ENCODE measurements around the gene AGL. TPM values are rescaled to one million over a fixed set of nuclear protein-coding genes. Genes with fewer than 3 reads are reported as not detected.

AGL gene
- total and polyA plus RNA-seq, 2 of the 8 experiments (the other 6 are each of a cell fraction or from before 2014, with no cell fraction given): 2.7 to 19.2 TPM

DNA sequence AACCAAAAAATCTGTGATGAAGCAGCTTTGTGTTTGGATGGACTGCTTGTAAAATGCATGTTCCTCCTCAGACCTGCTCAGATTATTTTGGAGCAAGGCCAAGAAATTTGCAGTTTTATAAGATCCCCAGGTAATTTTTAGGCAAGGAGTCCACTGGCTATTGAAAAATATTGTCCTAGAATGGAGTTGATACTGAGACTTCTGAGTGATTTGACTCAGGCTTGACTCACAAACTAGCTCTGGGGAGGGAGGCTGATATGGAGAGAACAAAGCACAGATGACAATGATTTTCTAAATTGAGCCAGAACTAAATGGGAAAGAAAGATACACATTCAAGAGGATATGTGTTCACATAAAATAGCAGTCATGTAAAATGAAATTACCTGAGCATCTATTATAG, 36.7 kb downstream of the AGL start:
- Histone ChIP-seq H3K79me2 (ENCODE audit: control insufficient read depth in 1 of 2, insufficient read depth in 2 of 2, low read length in 2 of 2) (no peaks in the 10 kb centered on the region), H4K5ac (ENCODE audit: insufficient read length, low read depth, low read length) (no peak overlapping the region), H3K4me1 (replicated peaks in 1 of 4; ENCODE audit: control insufficient read depth in 3 of 4, insufficient read depth in 4 of 4, low read length in 3 of 4) (no peaks in the 10 kb centered on the region), H3K9ac (replicated peaks in 1 of 4; ENCODE audit: extremely low read depth in 1 of 4, low read depth in 3 of 4, low read length in 3 of 4) (no peak overlapping the region), H3K18ac (ENCODE audit: extremely low read depth, low read length) (no peak overlapping the region), H2BK20ac (ENCODE audit: low read length) (no peak overlapping the region), H3K27me3 (replicated peaks in 1 of 4; ENCODE audit: control insufficient read depth in 3 of 4, extremely low read depth in 1 of 4, insufficient read depth in 3 of 4, low read length in 3 of 4) (peaks cover 0 to 1% (median 0%) of the 10 kb centered on the region in 4 experiments; a peak in 1 of 7 replicates), H2AK5ac (ENCODE audit: low read depth, low read length) (no peak overlapping the region), H2BK120ac (replicated peaks; ENCODE audit: low read depth, low read length) (no peak overlapping the region), H4K91ac (replicated peaks; ENCODE audit: insufficient read length, low read length) (no peak overlapping the region), H3K23me2 (ENCODE audit: low read depth, low read length) (no peaks in the 10 kb centered on the region), H3K4me3 (ENCODE audit: extremely low read depth in 1 of 4, insufficient read depth in 2 of 4, low read depth in 3 of 4, low read length in 4 of 4) (no peak overlapping the region), H3K14ac (ENCODE audit: insufficient read length) (no peak overlapping the region), H4K20me1 (replicated peaks in 1 of 2; ENCODE audit: control insufficient read depth in 1 of 2, insufficient read depth in 2 of 2, low read length in 2 of 2) (no peaks in the 10 kb centered on the region), H2BK15ac (ENCODE audit: low read length) (no peak overlapping the region), H4K8ac (ENCODE audit: extremely low read depth, insufficient read depth, low read length) (no peak overlapping the region), H3K4me2 (ENCODE audit: insufficient read depth in 1 of 2, low read depth in 2 of 2, low read length in 2 of 2) (no peak overlapping the region), H2BK5ac (ENCODE audit: low read depth, low read length) (no peak overlapping the region), H3K27ac (ENCODE audit: low read depth, low read length) (no peak overlapping the region), H3K4ac (replicated peaks; ENCODE audit: insufficient read length, low read depth, low read length) (no peak overlapping the region), H3K23ac (ENCODE audit: insufficient read length) (no peak overlapping the region), H3K79me1 (ENCODE audit: low read depth, low read length) (no peaks in the 10 kb centered on the region), H2AFZ (ENCODE audit: low read length) (no peak overlapping the region), H2BK12ac (ENCODE audit: low read depth, low read length) (no peak overlapping the region), H3K9me3 (ENCODE audit: insufficient read depth in 2 of 2, low read depth in 1 of 2, low read length in 1 of 2) (peaks cover 6 to 7% of the 10 kb centered on the region in 2 experiments; a peak in 2 of 4 replicates), H3K56ac (replicated peaks; ENCODE audit: insufficient read length, low read depth, low read length) (no peak overlapping the region), H3K36me3 (ENCODE audit: control insufficient read depth in 2 of 4, insufficient read depth in 4 of 4, low read length in 3 of 4) (peaks cover 0 to 35% (median 9%) of the 10 kb centered on the region in 4 experiments; a peak in 4 of 8 replicates)
- POLR2A ChIA-PET (ENCODE audit: partially characterized antibody): interaction anchor here (0.7 kb wide), 1 partner anchor 56 kb away, joined by 4 read pairs; no protein-coding TSS in a partner anchor
- CTCF ChIA-PET (ENCODE audit: partially characterized antibody): interaction anchor here (1.2 kb wide), 1 partner anchor 10 kb away, joined by 4 read pairs; no protein-coding TSS in a partner anchor
- TF ChIP-seq BRCA1 (IDR thresholded peaks at IDR 0.05; ENCODE audit: low read depth, low read length) (no peak), HDAC6 (IDR thresholded peaks at IDR 0.05; ENCODE audit: low read depth, low read length) (no peak), SP1 (IDR thresholded peaks at IDR 0.05; ENCODE audit: low read depth, low read length) (no peak), KDM4A (IDR thresholded peaks at IDR 0.05; ENCODE audit: low read depth, low read length, severe bottlenecking) (no peak), SIN3A (conservative IDR thresholded peaks at IDR 0.05 in 1 of 2, IDR thresholded peaks at IDR 0.05 in 1 of 2; ENCODE audit: low read depth in 1 of 2, low read length in 2 of 2) (no peak), BACH1 (IDR thresholded peaks at IDR 0.05; ENCODE audit: low read length) (no peak), SUZ12 (IDR thresholded peaks at IDR 0.05; ENCODE audit: low read length) (no peak), SIX5 (IDR thresholded peaks at IDR 0.05; ENCODE audit: low read depth, low read length) (no peak), KDM1A (IDR thresholded peaks at IDR 0.05; ENCODE audit: borderline replicate concordance, low read length) (no peak), JUN (IDR thresholded peaks at IDR 0.05; ENCODE audit: low read depth, low read length) (no peak)
- TF ChIP-seq, protein P1, sequence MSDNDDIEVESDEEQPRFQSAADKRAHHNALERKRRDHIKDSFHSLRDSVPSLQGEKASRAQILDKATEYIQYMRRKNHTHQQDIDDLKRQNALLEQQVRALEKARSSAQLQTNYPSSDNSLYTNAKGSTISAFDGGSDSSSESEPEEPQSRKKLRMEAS (IDR thresholded peaks at IDR 0.05): no peak
- TF ChIP-seq, protein P2, sequence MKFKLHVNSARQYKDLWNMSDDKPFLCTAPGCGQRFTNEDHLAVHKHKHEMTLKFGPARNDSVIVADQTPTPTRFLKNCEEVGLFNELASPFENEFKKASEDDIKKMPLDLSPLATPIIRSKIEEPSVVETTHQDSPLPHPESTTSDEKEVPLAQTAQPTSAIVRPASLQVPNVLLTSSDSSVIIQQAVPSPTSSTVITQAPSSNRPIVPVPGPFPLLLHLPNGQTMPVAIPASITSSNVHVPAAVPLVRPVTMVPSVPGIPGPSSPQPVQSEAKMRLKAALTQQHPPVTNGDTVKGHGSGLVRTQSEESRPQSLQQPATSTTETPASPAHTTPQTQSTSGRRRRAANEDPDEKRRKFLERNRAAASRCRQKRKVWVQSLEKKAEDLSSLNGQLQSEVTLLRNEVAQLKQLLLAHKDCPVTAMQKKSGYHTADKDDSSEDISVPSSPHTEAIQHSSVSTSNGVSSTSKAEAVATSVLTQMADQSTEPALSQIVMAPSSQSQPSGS (IDR thresholded peaks at IDR 0.05; ENCODE audit: low read length): no peak
- DNase-seq (ENCODE audit: low read depth in 1 of 2, low spot score in 2 of 2) (no peak), FAIRE-seq (no peak)
